IPS DF 19.7 (cell line): ENCODE measurements around the gene PPP2R5C.
"Not testable (repeated sequence)": the region's sequence is repeated elsewhere in the genome, so short reads cannot be mapped to it uniquely, and the experiment has no call there.

Source experiments
- DNase-seq: peaks from one replicate; pipeline ENCODE4 v3.0.0-alpha.2; 2013; ENCODE audit warnings: low read depth, low spot score

PPP2R5C gene

GRCh38 chr14:101781240-101782061 is 19.9 kb downstream of the PPP2R5C start:
- DNase-seq = no peak

- DNase-seq = no peak
Observed at GRCh38 chr14:101783260-101784016, 21.9 kb downstream of the PPP2R5C start.

GRCh38 chr14:101784631-101785030 is 23.1 kb downstream of the PPP2R5C start:
- DNase-seq = no peak

- no peak for DNase-seq
Observed at GRCh38 chr14:101788016-101788635, 26.6 kb downstream of the PPP2R5C start.

- DNase-seq = no peak
Observed at GRCh38 chr14:101789222-101789621, 27.7 kb downstream of the PPP2R5C start.

GRCh38 chr14:101790232-101790631 is 28.7 kb downstream of the PPP2R5C start:
- no peak for DNase-seq

- no peak for DNase-seq
Observed at GRCh38 chr14:101791919-101792572, 30.5 kb downstream of the PPP2R5C start.

- DNase-seq = no peak
Observed at GRCh38 chr14:101796016-101796415, 34.5 kb downstream of the PPP2R5C start.

- no peak for DNase-seq
Observed at GRCh38 chr14:101796479-101796878, 35.0 kb downstream of the PPP2R5C start.

- DNase-seq = no peak
Observed at GRCh38 chr14:101797856-101798255, 36.3 kb downstream of the PPP2R5C start.

GRCh38 chr14:101804373-101804772 is 42.9 kb downstream of the PPP2R5C start:
- not testable (repeated sequence) for DNase-seq

GRCh38 chr14:101806252-101806651 is 44.7 kb downstream of the PPP2R5C start:
- DNase-seq = not testable (repeated sequence)

- no peak for DNase-seq
Observed at GRCh38 chr14:101808020-101808641, 46.6 kb downstream of the PPP2R5C start.

GRCh38 chr14:101808894-101809670 is 47.6 kb downstream of the PPP2R5C start:
- DNase-seq = no peak

- peak; percentile 83 for DNase-seq
Observed at GRCh38 chr14:101809671-101810514, 48.4 kb downstream of the PPP2R5C start.

- no peak for DNase-seq
Observed at GRCh38 chr14:101810897-101811621, 49.5 kb downstream of the PPP2R5C start.

GRCh38 chr14:101812071-101812470 is 50.6 kb downstream of the PPP2R5C start:
- DNase-seq = no peak

- no peak for DNase-seq
Observed at GRCh38 chr14:101813171-101813759, 51.8 kb downstream of the PPP2R5C start.

- DNase-seq = no peak
Observed at GRCh38 chr14:101813833-101814232, 52.3 kb downstream of the PPP2R5C start.
